GM12892 (cell line): ENCODE measurements around the gene SMIM24.

Experiments used
- POLR2A ChIP-seq: IDR thresholded peaks from 2 replicates; pipeline ENCODE4 v1.6.1; 2011; ENCODE audit warnings: low read depth, low read length, control low read depth
- POLR2AphosphoS5 ChIP-seq: IDR thresholded peaks from 2 replicates; pipeline ENCODE4 v1.6.1; 2011; ENCODE audit warnings: low read depth, low read length, control low read depth
- TAF1 ChIP-seq: IDR thresholded peaks from 2 replicates; pipeline ENCODE4 v1.6.1; 2011; ENCODE audit warnings: low read depth, mild to moderate bottlenecking, control low read depth, low read length, borderline replicate concordance

DNA sequence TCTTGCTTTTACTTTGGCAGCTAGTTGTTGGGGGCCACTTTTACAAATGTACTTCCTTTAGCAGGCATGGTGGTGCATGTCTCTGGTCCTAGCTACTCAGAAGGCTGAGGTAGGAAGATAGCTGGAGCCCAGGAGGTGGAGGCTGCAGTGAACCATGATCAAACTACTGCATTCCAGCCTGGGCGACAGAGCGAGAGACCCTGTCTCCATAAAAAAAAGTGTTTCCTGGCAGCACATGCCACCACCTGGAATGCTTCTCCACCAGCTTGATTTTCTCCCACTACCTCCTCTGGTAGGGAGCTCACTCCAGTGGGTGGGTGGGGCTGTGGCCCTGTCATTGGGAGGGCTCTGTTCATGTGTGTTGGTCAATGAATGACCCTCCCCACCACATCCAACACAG, 38.3 kb upstream of the SMIM24 start:
- TF ChIP-seq TAF1 (no peak), POLR2A (no peak), POLR2AphosphoS5 (no peak)
